Kidney tubule cell (primary cell): Measurements from ENCODE around the gene DUSP6.

Source experiments
- DNase-seq: peaks from one replicate; pipeline ENCODE4 v3.0.0-alpha.2; 2018; ENCODE audit warnings: low spot score

DUSP6 gene

GRCh38 chr12:89328151-89329030 lies 23.9 kb downstream of the DUSP6 start:
- peak; percentile 6 for DNase-seq

- DNase-seq: no peak
Observed at GRCh38 chr12:89327486-89328094, 24.7 kb downstream of the DUSP6 start.

GRCh38 chr12:89326239-89327040 lies 25.9 kb downstream of the DUSP6 start:
- no peak for DNase-seq

- DNase-seq: no peak
Observed at GRCh38 chr12:89325495-89325894, 26.8 kb downstream of the DUSP6 start.

- DNase-seq: no peak
Observed at GRCh38 chr12:89324437-89324836, 27.9 kb downstream of the DUSP6 start.

- no peak for DNase-seq
Observed at GRCh38 chr12:89323568-89324218, 28.6 kb downstream of the DUSP6 start.

GRCh38 chr12:89320735-89321134 lies 31.6 kb downstream of the DUSP6 start:
- no peak for DNase-seq

DNA sequence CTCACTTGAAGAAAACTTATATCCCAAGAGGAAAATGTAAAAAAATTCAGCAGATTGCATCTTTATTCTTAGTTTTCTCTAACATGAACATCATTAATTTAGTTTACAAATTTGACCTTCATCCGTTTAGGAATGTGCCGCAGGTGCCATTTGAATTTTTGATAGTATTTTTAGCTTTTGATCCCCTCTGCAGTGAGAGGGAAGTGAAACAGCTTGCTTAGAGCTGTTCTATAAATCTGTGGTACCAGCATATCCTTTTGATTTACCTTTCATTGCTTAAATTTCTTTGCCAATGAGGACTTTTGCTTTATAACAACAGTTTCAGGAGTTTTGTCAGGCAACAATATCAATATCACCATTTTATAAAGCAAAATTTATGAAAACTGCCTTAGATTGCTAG lies 32.7 kb downstream of the DUSP6 start:
- DNase-seq: no peak

- DNase-seq: no peak
Observed at GRCh38 chr12:89319122-89319521, 33.2 kb downstream of the DUSP6 start.

GRCh38 chr12:89316705-89317139 lies 35.6 kb downstream of the DUSP6 start:
- no peak for DNase-seq

GRCh38 chr12:89314060-89314761 lies 38.1 kb downstream of the DUSP6 start:
- no peak for DNase-seq

DNA sequence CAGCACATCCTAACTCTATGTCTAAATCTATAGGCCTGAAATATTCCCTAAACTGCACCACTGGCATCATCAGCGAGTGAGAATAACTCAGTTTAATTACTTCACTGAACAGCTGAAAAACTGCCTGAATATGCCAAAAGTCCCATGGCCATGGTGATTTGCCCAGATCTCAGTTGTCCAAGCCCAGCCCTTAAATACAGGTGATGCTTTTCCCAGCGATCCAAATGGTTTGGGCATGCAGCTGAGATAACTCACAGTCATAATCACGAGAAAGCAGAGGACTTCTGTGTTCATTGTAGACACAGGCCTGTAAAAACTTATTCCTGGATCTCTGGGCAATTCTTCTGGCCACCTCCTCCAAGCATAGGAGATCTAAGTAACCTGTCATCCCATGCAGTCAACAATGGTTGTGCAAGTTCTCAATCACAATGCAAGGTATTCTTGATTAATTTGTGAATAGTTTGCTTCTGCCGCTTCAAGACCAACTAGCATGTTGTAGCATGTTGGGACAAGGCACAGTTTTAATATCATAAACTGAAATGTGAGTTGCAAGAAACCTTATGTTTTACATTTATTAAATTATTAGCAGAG lies 40.5 kb downstream of the DUSP6 start:
- DNase-seq: no peak

- DNase-seq: no peak
Observed at GRCh38 chr12:89309815-89310214, 42.5 kb downstream of the DUSP6 start.

DNA sequence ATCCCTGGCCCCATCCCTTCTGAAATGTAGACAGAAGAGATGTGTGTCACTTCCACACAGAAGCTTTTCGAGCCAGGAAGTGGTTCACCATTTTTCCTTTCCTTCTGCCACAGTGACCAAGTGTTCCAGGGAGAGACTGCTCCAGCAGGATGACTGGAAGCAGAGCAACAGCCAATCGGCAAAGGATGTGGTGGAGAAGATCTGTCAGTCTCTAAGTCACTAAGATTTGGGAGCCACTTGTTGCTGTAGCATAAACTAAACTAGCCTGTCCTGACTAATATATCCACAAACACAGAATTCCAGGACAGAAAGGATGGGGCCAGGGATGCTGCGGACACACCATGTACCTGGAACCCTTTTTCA lies 42.9 kb downstream of the DUSP6 start:
- peak; percentile 43 for DNase-seq

DNA sequence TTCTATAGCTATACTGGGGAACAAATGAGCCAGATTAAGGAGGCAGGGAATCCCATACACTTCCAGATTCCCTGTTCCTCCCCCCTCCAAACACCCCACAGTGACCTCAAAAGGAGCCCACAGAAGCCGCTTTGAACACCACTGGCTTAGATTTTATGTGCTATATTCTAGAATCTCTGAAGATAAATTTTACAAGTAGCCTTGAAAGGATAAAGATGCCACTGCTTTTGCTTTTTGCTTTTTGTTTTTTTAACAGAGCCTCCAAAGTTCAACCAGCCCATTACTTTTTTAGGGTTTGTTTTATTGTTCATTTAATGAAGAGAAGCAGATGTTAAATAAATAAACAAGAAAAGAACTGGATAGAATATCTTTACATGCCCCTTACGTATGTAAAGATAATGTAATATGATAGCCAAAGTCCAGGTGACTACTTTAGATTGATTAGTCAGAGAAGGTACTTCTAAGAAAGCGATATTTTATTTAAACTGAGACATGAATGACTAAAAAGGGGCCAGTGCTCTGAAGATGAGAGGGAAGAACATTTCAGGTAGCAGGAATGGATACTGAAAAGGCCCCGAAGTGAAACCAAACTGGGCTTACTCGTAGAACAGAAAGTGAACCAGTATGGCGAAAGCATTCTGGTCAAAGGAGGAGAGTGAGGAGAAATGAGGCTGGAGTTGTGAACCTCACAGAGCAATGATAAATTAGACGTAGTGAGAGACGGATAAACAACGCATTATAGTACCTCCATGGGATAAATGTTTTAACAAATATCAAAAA lies 44.6 kb downstream of the DUSP6 start:
- no peak for DNase-seq

GRCh38 chr12:89306827-89307473 lies 45.4 kb downstream of the DUSP6 start:
- no peak for DNase-seq

- no peak for DNase-seq
Observed at GRCh38 chr12:89305373-89305772, 46.9 kb downstream of the DUSP6 start.

- DNase-seq: no peak
Observed at GRCh38 chr12:89299931-89300330, 52.4 kb downstream of the DUSP6 start.

DNA sequence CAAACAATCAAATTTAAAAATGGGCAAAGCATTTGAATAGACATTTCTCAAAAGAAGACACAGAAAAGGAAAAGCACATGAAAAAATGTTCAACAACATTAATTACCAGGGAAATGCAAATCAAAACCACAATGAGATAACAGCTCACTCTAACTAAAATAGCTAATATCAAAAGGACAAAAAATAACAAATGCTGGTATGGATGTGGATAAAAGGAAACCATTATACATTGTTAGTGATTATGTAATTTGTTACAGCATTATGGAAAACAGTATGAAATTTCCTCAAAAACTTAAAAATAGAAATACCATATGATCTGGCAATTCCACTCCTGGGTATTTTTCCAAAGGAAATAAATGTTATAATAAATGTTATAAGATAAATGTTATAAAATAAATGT lies 52.9 kb downstream of the DUSP6 start:
- no peak for DNase-seq
